ENCODE measurements around the gene PROC. TPM values are rescaled to one million over a fixed set of nuclear protein-coding genes. Genes with fewer than 3 reads are reported as not detected.

Gene PROC
- polyA plus RNA-seq, 2 donors: 0.19 to 0.20 TPM

DNA sequence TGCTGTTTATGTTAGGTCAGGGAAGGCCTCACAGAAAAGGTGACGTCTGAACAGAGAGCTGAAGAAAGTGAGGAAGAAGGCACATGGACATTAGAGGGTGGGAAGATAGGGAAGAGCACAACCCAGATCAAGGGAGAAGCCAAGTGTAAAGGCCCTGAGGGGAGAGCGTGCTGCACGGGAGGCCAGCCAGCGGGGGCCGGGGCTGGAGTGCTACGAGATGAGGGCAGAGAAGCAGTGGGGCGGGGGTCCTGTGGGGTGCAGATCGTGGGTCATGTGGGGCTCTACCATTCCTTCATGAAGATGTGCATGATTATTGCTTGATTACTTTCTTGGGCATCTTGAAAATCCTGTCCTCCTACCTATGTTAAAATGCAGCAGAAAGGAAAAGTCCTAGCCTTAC is 50.8 kb downstream of the PROC start:
- no peaks in the 10 kb centered on the region for H3K9me3 ChIP-seq (ENCODE audit: control insufficient read depth in 2 of 2, insufficient read depth in 1 of 2, low read depth in 1 of 2, low read length in 1 of 2)
- H3K4me3 ChIP-seq (ENCODE audit: low read depth in 1 of 2, low read length in 2 of 2): no peak overlapping the region
- no peak overlapping the region for H3K27ac ChIP-seq (ENCODE audit: low read depth in 2 of 2, low read length in 1 of 2)
- 84 to 91% methylated on average over 8 of the region's 8 CpGs for WGBS, 2 donors
- no peaks in the 10 kb centered on the region for H3K4me1 ChIP-seq (ENCODE audit: control insufficient read depth in 2 of 2, insufficient read depth in 2 of 2, low read length in 1 of 2)
- H3K27me3 ChIP-seq (ENCODE audit: control insufficient read depth in 1 of 2, insufficient read depth in 2 of 2, low read length in 2 of 2): no peaks in the 10 kb centered on the region
- peaks cover 0 to 4% of the 10 kb centered on the region in 2 donors for H3K36me3 ChIP-seq (ENCODE audit: control insufficient read depth in 2 of 2, insufficient read depth in 2 of 2, low read length in 1 of 2)

- H3K27ac ChIP-seq (ENCODE audit: low read depth in 2 of 2, low read length in 1 of 2): no peak overlapping the region
- no peaks in the 10 kb centered on the region for H3K9me3 ChIP-seq (ENCODE audit: control insufficient read depth in 2 of 2, insufficient read depth in 1 of 2, low read depth in 1 of 2, low read length in 1 of 2)
- no peaks in the 10 kb centered on the region for H3K27me3 ChIP-seq (ENCODE audit: control insufficient read depth in 1 of 2, insufficient read depth in 2 of 2, low read length in 2 of 2)
- no peaks in the 10 kb centered on the region for H3K4me1 ChIP-seq (ENCODE audit: control insufficient read depth in 2 of 2, insufficient read depth in 2 of 2, low read length in 1 of 2)
- peaks cover 0 to 4% of the 10 kb centered on the region in 2 donors for H3K36me3 ChIP-seq (ENCODE audit: control insufficient read depth in 2 of 2, insufficient read depth in 2 of 2, low read length in 1 of 2)
- WGBS, 2 donors: 98 to 99% methylated on average over 2 of the region's 2 CpGs
- H3K4me3 ChIP-seq (ENCODE audit: low read depth in 1 of 2, low read length in 2 of 2): no peak overlapping the region
These were observed 51.7 kb downstream of the PROC start for GRCh38 chr2:127469974-127470373.

DNA sequence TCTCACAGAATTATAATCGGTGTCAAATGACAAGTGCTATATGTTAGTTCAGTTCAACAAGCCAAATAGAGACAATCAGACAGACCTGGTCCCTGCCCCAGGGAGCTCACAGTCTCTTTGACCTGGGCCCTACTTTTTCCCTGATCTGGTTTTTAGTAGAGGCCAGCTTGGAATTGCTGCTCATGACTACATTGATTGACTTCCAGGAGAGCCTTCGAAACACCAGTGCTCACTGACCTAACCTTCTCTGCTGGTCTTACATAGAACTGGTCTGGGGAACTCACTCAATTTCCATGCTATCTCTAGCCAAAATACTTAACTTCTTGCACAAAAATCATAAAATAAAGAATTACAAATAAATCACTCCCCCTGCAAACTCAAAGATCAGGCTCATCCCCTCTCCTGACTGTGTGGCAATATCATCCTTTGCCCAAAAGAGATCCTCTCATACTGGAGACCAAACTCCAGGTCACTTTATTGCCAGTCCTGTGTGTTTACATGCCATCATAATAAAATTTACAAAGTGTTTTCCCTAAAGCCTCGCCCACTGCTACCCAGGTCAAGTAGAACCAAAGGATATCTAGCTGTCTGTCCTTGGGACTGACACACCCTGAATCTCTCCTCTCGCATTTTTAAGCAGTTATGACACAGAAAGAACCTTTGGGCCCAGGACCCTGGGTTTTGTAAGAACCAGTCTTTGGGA is 53.2 kb downstream of the PROC start:
- no peaks in the 10 kb centered on the region for H3K27me3 ChIP-seq (ENCODE audit: control insufficient read depth in 1 of 2, insufficient read depth in 2 of 2, low read length in 2 of 2)
- 92 to 94% methylated on average over 4 of the region's 4 CpGs for WGBS, 2 donors
- H3K4me1 ChIP-seq (ENCODE audit: control insufficient read depth in 2 of 2, insufficient read depth in 2 of 2, low read length in 1 of 2): no peaks in the 10 kb centered on the region
- no peaks in the 10 kb centered on the region for H3K9me3 ChIP-seq (ENCODE audit: control insufficient read depth in 2 of 2, insufficient read depth in 1 of 2, low read depth in 1 of 2, low read length in 1 of 2)
- H3K4me3 ChIP-seq (ENCODE audit: low read depth in 1 of 2, low read length in 2 of 2): no peak overlapping the region
- peaks cover 0 to 4% of the 10 kb centered on the region in 2 donors for H3K36me3 ChIP-seq (ENCODE audit: control insufficient read depth in 2 of 2, insufficient read depth in 2 of 2, low read length in 1 of 2)
- no peak overlapping the region for H3K27ac ChIP-seq (ENCODE audit: low read depth in 2 of 2, low read length in 1 of 2)

GRCh38 chr2:127472268-127472667 is 54.0 kb downstream of the PROC start:
- Histone ChIP-seq H3K9me3 (ENCODE audit: control insufficient read depth in 2 of 2, insufficient read depth in 1 of 2, low read depth in 1 of 2, low read length in 1 of 2) (no peaks in the 10 kb centered on the region), H3K4me1 (ENCODE audit: control insufficient read depth in 2 of 2, insufficient read depth in 2 of 2, low read length in 1 of 2) (no peaks in the 10 kb centered on the region), H3K27me3 (ENCODE audit: control insufficient read depth in 1 of 2, insufficient read depth in 2 of 2, low read length in 2 of 2) (no peaks in the 10 kb centered on the region), H3K4me3 (ENCODE audit: low read depth in 1 of 2, low read length in 2 of 2) (no peak overlapping the region), H3K27ac (ENCODE audit: low read depth in 2 of 2, low read length in 1 of 2) (no peak overlapping the region), H3K36me3 (ENCODE audit: control insufficient read depth in 2 of 2, insufficient read depth in 2 of 2, low read length in 1 of 2) (peaks cover 0 to 4% of the 10 kb centered on the region in 2 donors)
- WGBS, 2 donors: 88 to 91% methylated on average over 1 of the region's 1 CpG

DNA sequence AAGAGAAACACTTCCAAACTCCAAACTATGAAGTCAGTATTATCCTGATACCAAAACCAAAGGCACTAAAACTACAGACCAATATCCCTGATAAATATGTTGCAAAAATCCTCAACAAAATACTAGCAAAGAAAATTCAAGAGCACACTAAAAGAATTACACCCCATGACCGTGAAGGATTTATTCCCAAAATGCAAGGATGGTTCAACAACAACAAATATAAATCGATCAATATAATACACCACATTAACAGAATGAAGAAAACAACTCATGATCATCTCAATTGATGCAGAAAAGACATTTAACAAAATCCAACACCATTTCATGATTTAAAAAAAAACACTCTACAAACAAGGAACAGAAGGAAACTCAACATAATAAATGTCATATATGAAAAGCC is 57.6 kb downstream of the PROC start:
- WGBS, 2 donors: 98 to 99% methylated on average over 2 of the region's 2 CpGs
- H3K4me1 ChIP-seq (ENCODE audit: control insufficient read depth in 2 of 2, insufficient read depth in 2 of 2, low read length in 1 of 2): no peaks in the 10 kb centered on the region
- no peaks in the 10 kb centered on the region for H3K27me3 ChIP-seq (ENCODE audit: control insufficient read depth in 1 of 2, insufficient read depth in 2 of 2, low read length in 2 of 2)
- H3K27ac ChIP-seq (ENCODE audit: low read depth in 2 of 2, low read length in 1 of 2): no peak overlapping the region
- peaks cover 0 to 5% of the 10 kb centered on the region in 2 donors for H3K36me3 ChIP-seq (ENCODE audit: control insufficient read depth in 2 of 2, insufficient read depth in 2 of 2, low read length in 1 of 2)
- no peak overlapping the region for H3K4me3 ChIP-seq (ENCODE audit: low read depth in 1 of 2, low read length in 2 of 2)
- H3K9me3 ChIP-seq (ENCODE audit: control insufficient read depth in 2 of 2, insufficient read depth in 1 of 2, low read depth in 1 of 2, low read length in 1 of 2): no peaks in the 10 kb centered on the region

Other genes with a start within 250 kb of the PROC start
- gene CYP27C1, start 198.1 kb upstream of the PROC start, polyA plus RNA-seq: 1 to 10 TPM in 1 of 2 donors, under 1 TPM in 1; 0.80 to 1.4 TPM
- gene ERCC3, start 124.3 kb upstream of the PROC start, polyA plus RNA-seq: 10 to 100 TPM; 13.2 to 21.6 TPM
- gene MAP3K2, start 30.5 kb upstream of the PROC start, polyA plus RNA-seq: 1 to 10 TPM; 3.5 TPM
- 10 to 100 TPM; 14.1 to 19.7 TPM for gene IWS1, start 108.1 kb downstream of the PROC start, polyA plus RNA-seq
- gene MYO7B, start 117.3 kb downstream of the PROC start, polyA plus RNA-seq: under 1 TPM; 0.09 to 0.20 TPM
- 1 to 10 TPM in 1 of 2 donors, under 1 TPM in 1; 0.26 to 1.6 TPM for gene GPR17, start 227.7 kb downstream of the PROC start, polyA plus RNA-seq